Smooth muscle cell (in vitro differentiated cells): ENCODE results near the gene VSIG10L. TPM values are rescaled to one million over a fixed set of nuclear protein-coding genes. Genes with fewer than 3 reads are reported as not detected.

ENCODE experiments used
- DNase-seq: peaks from one replicate; lab custom pipeline; 2025; ENCODE audit not compliant: unreplicated experiment; lab: John Stamatoyannopoulos, UW
- H2AFZ ChIP-seq: fragments of 200-600 bp; sonication (generic); 2 replicates; pipeline ENCODE4 v1.6.0; 2016; ENCODE audit warnings: antibody characterized with exemption, low read depth, mild to moderate bottlenecking
- H3F3A ChIP-seq: fragments of 200-600 bp; sonication (generic); 2 replicates; pipeline ENCODE4 v1.6.0; 2017; ENCODE audit warnings: antibody characterized with exemption, low read depth
- H3K27ac ChIP-seq: fragments of 200-600 bp; sonication (generic); 2 replicates; pipeline ENCODE4 v1.5.1; 2016; ENCODE audit warnings: low read depth, mild to moderate bottlenecking
- H3K27me3 ChIP-seq: fragments of 200-600 bp; sonication (generic); 2 replicates; pipeline ENCODE4 v1.6.1; 2016; ENCODE audit warnings: low read depth, mild to moderate bottlenecking
- H3K36me3 ChIP-seq: fragments of 200-600 bp; sonication (generic); 2 replicates; pipeline ENCODE4 v1.5.1; 2016; ENCODE audit warnings: low read depth
- H3K4me1 ChIP-seq: fragments of 200-600 bp; sonication (generic); 2 replicates; pipeline ENCODE4 v1.5.1; 2016; ENCODE audit warnings: low read depth
- H3K4me2 ChIP-seq: fragments of 200-600 bp; sonication (generic); 2 replicates; pipeline ENCODE4 v1.6.0; 2016; ENCODE audit warnings: mild to moderate bottlenecking
- H3K4me3 ChIP-seq: fragments of 200-600 bp; sonication (generic); 2 replicates; pipeline ENCODE4 v1.5.1; 2016; ENCODE audit warnings: mild to moderate bottlenecking
- H3K79me2 ChIP-seq: fragments of 200-600 bp; sonication (generic); 2 replicates; pipeline ENCODE4 v1.6.0; 2016; ENCODE audit warnings: low read depth, mild to moderate bottlenecking
- H3K9ac ChIP-seq: fragments of 200-600 bp; sonication (generic); 2 replicates; pipeline ENCODE4 v1.6.0; 2016; ENCODE audit warnings: low read depth
- H3K9me3 ChIP-seq: fragments of 200-600 bp; sonication (generic); replicated peaks from 2 replicates; pipeline ENCODE4 v1.5.1; 2016; ENCODE audit warnings: low read depth
- H4K20me1 ChIP-seq: fragments of 200-600 bp; sonication (generic); 2 replicates; pipeline ENCODE4 v1.6.0; 2016; ENCODE audit warnings: low read depth
- CTCF ChIP-seq: fragments of 200-600 bp; sonication (generic); IDR thresholded peaks from 2 replicates; pipeline ENCODE4 v1.5.1; 2017; ENCODE audit warnings: borderline replicate concordance, mild to moderate bottlenecking, antibody characterized with exemption; ENCODE audit not compliant: insufficient read depth, poor library complexity, severe bottlenecking
- WGBS: methylation state at CpG from one replicate; pipeline ENCODE4 v1.1.7; 2016; ENCODE audit warnings: low lambda C conversion rate; 5-methylcytosine and 5-hydroxymethylcytosine counted together
- polyA plus RNA-seq: library from polyadenylated mRNA; unstranded; fragments of >200 nt; fragmentation: Nextera tagmentation; extraction: Ambion mirVana; gene quantifications from 2 replicates; pipeline ENCODE4 v1.2.1, GENCODE V29; 2016
- total RNA-seq: library from RNA; depleted of rRNA; stranded (reverse); fragments of >200 nt; gene quantifications from 2 replicates; pipeline ENCODE4 v1.2.3, GENCODE V29; 2014

The VSIG10L gene
- total and polyA plus RNA-seq, 2 experiments from 2014 or later: 2.2 to 4.2 TPM

GRCh38 chr19:51345076-51345620, 3.2 kb upstream of the VSIG10L start:
- Histone ChIP-seq H3K9ac (no peak overlapping the region), H3K79me2 (no peaks in the 10 kb centered on the region)

GRCh38 chr19:51342631-51343569, 961 bp upstream of the VSIG10L start:
- 66% methylated on average over 9 of the region's 9 CpGs for WGBS
- no peak overlapping the region for H3K27ac ChIP-seq
- H3K9me3 ChIP-seq: no peaks in the 10 kb centered on the region

More at GRCh38 chr19:51345076-51345620, 3.2 kb upstream of the VSIG10L start:
- H3K4me1 ChIP-seq: no peaks in the 10 kb centered on the region
- H3K27ac ChIP-seq: no peak overlapping the region
- no peaks in the 10 kb centered on the region for H3K9me3 ChIP-seq
- no peak for DNase-seq
- H4K20me1 ChIP-seq: no peaks in the 10 kb centered on the region
- 97% methylated on average over 8 of the region's 9 CpGs for WGBS
- no peaks in the 10 kb centered on the region for H3F3A ChIP-seq
- H3K4me2 ChIP-seq: no peak overlapping the region
- H3K4me3 ChIP-seq: no peak overlapping the region
- H2AFZ ChIP-seq: no peak overlapping the region
- TF ChIP-seq CTCF: no peak
- H3K27me3 ChIP-seq: no peaks in the 10 kb centered on the region
- no peaks in the 10 kb centered on the region for H3K36me3 ChIP-seq

GRCh38 chr19:51341066-51341465, 873 bp downstream of the VSIG10L start:
- H3K79me2 ChIP-seq: no peaks in the 10 kb centered on the region
- no peak overlapping the region for H3K9ac ChIP-seq
- 95% methylated on average over 18 of the region's 18 CpGs for WGBS
- no peaks in the 10 kb centered on the region for H3K9me3 ChIP-seq
- H2AFZ ChIP-seq: no peak overlapping the region
- no peaks in the 10 kb centered on the region for H3K27me3 ChIP-seq
- no peaks in the 10 kb centered on the region for H3F3A ChIP-seq
- H3K4me3 ChIP-seq: peak overlapping the region; percentile 64
- no peak overlapping the region for H3K27ac ChIP-seq
- H3K36me3 ChIP-seq: no peaks in the 10 kb centered on the region
- TF ChIP-seq CTCF: no peak
- no peak for DNase-seq
- no peaks in the 10 kb centered on the region for H4K20me1 ChIP-seq
- peak overlapping the region; percentile 95 for H3K4me2 ChIP-seq
- H3K4me1 ChIP-seq: no peaks in the 10 kb centered on the region

More at GRCh38 chr19:51342631-51343569, 961 bp upstream of the VSIG10L start:
- Histone ChIP-seq H4K20me1 (no peaks in the 10 kb centered on the region), H2AFZ (no peak overlapping the region), H3K36me3 (no peaks in the 10 kb centered on the region), H3F3A (no peaks in the 10 kb centered on the region), H3K4me3 (no peak overlapping the region), H3K9ac (no peak overlapping the region), H3K79me2 (no peaks in the 10 kb centered on the region), H3K4me1 (no peaks in the 10 kb centered on the region), H3K4me2 (no peak overlapping the region), H3K27me3 (no peaks in the 10 kb centered on the region)
- TF ChIP-seq CTCF: no peak
- DNase-seq: no peak
